Ecto neural progenitor cell (in vitro differentiated cells): Measurements from ENCODE around the gene PAQR9.

ENCODE experiments used
- DNase-seq: peaks from one replicate; pipeline ENCODE4 v3.0.0-alpha.2; 2018; ENCODE audit warnings: low spot score

The PAQR9 gene

DNA sequence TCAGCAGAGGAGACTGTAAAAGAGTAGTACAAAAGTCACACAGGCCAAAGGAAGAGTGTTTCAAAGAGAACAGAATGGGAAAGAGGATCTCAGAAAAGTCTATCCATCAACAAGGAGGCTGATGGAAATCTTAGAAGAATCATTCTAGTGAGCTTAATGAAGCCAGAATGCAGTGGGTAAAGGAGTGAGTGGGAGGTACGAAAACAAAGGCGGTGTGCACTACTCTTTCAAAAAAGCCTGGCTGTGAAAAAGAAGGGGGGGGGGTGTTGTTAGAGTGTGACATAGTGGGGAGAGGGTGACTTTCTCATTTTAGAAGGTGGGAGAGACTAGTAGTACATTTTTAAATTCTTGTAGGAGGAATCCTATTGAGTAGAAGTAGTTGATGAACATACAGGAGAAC, 11.7 kb downstream of the PAQR9 start:
- DNase-seq: no peak

DNA sequence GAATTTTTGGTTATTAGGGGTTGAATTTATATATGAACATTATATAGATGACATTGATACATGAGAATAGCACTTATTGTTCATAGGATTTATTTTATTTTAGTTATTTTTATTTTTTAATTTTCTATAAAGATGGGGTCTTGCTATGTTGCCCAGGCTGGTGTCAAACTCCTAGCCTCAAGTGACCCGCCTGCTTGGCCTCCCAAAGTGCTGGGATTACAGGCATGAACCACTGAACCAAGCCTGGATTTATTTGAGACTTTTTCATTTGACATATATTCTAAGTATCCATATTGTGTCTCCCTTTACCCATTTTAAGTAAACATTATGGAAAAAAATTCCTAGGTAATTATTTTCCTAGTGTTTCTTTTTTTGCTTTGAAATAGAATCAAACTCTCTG, 12.5 kb downstream of the PAQR9 start:
- no peak for DNase-seq

DNA sequence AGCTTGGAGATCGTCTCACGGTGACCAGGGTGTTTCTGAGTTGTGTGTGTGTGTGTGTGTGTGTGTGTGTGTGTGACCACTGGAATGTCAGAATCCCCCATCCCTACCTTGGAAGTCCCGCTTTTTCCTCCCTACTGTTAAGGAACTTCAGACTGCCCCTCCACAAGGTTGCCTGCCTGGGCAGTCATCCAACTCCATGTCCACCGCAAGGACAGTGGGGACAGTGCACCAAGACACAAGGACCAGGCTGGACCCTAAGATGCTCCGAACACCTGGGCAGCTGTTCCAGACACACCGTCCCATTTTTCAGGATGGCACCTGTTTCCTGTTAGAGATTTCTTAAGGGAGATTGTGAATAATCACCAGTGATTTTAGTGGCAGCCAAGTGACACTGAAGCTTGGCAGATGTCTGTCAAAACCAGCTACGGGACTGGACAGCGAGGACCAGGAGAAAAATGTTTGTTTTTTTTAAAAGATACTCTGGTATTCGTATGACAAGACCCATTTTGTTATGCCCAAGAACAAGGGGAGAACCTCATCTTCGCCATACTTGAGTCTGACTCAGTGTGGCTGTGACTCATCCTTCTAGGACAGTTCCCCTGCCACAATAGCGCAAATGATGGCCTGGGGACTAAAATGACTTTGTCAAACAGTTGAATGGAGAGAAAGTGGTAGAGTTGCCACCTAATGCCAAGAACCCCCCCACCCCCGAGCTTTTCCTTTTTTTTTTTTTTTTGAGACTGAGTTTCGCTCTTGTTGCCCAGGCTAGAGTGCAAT, 15.5 kb downstream of the PAQR9 start:
- DNase-seq: no peak

DNA sequence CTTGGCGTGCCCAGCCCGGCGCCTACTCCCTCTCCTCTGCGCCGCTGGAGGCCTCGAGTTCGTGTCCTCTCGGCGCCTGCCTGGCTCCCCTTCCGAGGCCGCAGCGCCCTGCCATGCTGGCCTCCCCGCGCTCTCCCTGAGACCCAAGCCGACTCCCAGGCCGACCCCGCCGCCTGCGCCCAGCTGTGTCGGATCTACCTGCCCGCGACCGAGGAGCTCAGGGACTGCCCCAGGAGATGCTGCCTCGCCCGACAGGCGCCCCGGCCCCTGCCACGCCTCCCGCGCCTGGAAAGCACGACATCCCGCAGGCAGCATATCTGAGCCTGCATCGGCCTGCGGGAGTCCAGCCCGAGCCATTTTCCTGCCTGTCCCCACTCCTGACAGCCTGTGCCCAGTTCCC, 16.1 kb downstream of the PAQR9 start:
- no peak for DNase-seq

DNA sequence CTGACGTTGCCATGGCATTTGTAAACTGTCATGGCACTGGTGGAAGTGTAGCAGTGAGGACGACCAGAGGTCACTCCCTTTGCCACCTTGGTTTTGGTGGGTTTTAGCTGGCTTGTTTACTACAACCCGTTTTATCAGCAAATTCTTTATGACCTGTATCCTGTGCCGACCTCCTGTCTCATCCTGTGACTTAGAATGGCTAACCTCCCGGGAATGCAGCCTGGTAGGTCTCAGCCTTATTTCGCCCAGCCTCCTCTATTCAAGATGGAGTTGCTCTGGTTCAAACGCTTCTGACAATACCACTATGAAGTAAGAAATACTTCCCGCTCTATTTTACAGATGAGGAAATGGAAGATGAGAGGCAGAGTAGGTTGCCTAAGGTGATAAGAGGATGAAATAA, 16.6 kb downstream of the PAQR9 start:
- DNase-seq: no peak

DNA sequence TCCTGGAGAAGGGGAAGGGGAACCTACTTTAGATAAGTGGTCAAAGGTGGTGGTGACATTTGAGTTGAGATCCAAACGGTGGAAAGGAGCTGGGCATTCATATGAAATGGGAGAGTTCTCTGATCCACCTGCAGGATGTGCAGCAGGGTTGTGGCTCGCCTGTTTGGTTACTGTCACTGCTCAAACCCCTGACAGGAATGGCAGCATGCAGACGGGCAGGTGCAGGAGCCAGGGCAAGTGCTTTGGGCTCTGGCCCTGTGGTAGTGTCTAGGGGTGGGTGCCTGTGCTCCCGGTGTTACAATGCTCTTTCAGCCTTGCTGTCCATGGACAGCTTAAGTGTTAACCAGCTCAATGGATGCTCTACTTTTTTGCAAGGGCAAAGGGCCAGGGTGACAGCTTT, 18.5 kb downstream of the PAQR9 start:
- no peak for DNase-seq

DNA sequence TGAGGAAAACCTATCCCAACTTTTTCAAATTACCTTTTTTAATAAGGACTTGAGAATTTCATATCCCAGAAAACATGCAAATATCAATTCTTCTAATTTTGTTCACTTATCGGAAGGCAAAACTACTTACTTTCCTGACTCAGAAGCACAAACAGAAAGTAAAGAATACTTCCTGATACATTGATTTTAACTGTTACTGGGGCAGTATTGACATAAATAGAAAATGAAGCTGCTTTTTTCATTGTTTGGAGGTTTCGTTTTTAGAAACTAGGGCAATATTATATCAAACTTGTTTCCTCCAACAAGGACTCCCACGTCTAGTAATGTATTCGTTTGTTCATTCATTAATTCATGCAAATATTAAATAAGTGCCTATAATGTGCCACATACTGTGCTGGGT, 19.1 kb downstream of the PAQR9 start:
- no peak for DNase-seq

DNA sequence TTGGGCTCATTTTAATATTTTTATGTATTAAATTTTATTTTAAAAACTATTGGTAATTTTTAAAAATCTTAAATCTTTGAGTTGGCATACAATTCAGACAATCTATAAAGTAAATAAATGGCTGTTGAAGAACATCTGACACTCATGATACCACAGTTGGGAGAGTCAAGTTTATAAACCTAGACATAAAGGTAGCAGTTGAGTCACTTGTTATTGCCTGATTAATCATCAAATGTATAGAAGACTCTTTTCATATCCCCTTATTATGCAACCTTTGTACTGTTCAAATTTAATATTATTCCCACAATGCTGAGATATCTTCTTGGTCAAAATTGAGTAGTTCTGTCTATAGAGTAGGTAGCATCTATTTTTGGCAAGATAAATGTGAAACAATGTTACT, 19.6 kb downstream of the PAQR9 start:
- no peak for DNase-seq

DNA sequence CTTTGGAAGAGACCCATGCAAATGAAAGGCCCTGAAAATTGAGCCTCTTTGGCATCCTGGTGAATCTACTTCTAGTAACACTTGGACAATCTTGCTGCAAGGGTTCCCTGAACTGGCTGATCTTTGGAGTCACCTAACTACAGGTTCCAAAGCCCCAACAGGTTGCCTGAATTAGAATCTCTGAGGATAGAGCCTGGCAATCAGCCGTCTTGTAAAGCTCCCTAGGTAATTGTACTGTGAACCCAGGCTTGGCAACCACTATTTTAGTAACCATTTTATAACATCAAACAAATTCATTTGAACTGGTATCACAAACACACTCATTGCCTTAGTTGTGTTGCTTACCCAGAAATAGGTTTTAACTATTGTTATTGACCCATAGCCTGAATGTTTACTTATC, 20.1 kb downstream of the PAQR9 start:
- DNase-seq: no peak

DNA sequence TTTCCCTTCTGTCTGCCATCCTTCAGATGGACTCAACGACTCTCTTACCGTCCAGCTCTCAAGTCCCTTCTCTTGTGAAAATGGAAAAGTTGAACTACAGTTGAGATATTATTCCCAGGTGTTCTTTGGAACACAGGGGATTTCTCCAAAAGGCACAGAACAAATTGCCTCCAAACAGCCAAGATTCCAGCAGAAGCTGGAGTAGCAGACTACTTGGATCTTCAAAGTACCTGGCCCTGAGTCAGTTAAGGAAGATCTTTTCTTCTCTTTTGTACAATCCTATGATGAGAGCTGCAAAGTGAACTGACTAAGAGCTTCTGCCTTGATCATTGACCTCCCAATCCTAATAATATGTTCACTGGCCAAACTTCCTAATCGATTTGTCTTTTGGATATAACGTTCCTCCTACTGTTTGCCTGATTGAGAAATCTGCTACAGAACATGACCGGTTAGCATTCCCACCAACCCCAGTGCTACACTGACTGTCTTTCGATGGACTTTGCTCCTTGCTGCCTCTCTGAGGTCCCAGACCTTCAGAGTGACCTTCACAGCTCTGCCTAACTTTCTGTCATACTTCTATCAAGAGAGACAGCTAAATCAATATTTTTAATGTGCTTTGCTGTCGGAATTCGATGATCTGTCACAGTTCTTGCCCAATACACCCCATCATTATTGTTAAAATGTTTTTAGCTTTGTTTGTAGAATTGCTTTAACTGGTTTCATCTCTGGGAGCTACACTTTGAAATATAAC, 21.9 kb downstream of the PAQR9 start:
- no peak for DNase-seq

DNA sequence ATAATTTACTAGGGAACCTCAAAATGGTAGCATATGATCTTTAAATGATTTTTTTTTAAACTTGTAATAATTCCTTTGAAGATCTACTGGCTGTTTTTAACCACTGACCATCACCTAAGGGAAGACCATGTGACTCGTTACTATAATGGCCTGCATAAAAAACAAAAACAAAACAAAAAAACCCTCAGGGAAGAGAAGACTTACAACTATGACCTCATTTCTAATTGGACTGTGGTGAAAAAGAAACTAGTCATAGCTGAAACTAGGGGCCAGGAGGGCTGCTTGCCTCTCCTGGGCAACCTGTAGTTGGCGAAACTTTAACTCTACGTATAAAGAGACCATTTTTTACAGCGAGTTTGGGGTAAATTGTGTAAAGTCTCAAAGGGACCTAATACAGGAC, 23.0 kb downstream of the PAQR9 start:
- DNase-seq: no peak

DNA sequence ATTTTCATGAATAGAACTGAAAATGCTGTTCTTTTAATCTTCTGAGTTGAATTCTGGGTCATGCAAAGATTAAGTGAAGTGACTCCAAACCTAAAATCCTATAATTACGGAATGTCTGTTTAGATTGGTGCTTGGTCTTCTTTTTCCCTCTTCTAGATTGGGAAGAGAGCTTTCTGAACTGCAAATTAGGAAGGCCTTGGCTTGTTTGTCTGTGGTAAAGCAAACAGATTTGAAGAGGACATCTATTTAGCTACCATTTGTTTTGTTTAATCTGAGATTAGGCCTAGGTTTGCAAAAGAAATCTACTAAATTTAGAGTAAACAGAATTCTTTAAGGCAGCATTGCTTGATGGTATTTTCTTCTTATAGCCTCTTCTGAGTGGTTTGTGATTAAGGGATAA, 23.5 kb downstream of the PAQR9 start:
- DNase-seq: no peak

DNA sequence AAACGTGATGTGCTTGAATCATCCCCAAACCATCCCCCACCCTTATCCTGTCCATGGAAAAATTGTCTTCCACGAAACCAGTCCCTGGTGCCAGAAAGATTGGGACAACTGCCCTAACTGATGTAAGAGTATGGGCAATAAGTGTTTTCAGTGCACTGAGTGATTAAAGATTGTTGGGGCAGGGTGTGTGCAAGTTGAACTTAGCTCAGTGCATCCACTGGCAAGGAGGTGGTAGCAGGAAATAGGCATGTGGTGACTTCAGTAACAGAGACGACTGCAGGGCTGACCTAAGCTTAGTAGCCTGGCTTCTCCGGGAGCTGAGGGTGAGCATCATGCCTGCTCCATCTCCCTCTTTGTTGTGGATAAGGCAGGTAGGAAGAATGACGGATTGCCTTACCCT, 27.5 kb downstream of the PAQR9 start:
- DNase-seq: no peak

DNA sequence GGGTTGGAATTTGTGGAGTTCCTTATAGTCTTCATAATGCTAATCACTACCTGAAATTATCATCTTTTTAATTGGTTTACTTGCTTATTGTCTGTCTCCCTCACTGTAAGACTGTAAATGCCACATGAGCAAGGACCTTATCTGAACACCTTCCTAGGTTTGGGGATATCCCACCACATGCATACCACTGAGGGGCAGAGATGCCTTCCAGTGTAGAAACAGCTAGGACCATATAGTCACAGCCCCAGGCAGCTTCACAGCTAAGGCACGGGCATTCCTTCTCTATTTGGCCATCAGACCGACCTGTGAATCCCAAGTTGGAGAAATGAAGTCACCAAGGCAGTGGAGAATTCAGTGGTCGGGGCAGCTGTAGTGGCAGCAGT, 28.6 kb downstream of the PAQR9 start:
- DNase-seq: no peak

DNA sequence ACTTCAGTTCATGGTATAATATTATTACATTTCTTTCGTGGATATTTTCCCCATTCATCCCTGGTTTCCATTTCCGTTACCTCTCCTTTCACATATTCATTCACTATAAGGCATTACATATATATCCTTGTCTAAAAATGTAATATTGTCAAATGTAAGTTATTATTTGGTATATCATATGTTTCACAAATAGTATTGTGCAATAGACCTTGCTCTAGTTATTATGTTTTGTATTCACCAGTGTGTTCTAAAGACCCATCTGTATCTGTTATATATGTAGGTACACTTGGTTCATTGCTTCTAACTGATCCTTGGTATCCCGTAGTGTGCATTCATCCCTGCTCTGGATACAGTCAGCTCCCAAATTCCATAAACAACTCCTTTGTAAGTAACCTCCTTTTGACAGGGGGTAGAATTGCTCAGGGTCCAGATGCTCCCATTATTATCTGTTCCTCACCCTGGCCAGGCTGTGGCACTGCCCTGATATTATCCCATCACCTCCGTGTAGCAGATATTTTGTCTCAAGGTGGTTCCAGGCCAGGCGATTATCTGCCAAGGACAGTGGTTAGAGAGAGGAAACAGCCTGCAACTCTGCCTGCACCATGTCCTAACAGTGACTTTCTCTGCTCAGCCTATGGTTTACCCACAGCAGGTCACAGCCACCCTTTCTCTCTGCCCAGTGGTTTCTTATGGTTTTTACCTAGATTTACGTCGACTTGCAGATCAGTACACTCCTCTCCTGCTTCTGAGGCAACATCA, 29.2 kb downstream of the PAQR9 start:
- no peak for DNase-seq

DNA sequence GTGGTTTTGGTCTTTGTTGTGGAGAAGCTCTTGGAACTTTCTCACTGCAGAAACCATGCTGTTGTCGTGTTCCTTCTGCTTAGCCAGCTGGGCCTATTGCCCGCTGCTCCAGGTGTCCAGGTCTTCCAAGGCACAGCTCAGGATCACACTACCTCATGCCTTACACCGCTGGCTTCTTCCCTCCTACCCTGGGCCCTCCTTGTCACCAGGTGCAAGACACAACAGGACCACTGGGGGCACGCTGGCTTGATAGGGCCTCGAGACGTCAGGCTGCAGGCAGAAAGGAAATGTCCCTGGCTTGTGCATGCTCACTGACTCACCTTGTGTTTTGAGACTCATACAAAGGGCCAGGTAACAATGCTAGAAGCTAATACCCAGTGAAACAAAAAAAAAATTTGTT, 32.3 kb downstream of the PAQR9 start:
- no peak for DNase-seq

DNA sequence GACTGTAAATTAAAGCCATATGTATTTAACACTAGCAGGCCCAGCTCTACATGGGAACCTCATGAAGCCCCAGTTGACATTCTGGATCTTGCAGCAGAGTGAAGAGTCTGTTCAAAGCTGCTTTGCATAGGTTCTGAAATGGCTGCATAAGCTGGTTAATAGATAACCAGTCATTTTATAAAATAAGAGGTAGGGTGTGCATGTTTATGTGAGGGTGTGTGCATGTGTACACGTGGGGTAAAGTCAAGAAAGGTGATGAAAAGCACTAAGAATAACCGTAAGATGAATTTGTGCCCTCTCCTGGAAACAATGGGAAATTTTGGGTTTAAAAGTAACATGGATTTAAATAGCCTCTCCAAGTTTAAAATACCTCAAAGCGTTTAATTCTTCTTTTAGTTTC, 33.0 kb downstream of the PAQR9 start:
- no peak for DNase-seq

DNA sequence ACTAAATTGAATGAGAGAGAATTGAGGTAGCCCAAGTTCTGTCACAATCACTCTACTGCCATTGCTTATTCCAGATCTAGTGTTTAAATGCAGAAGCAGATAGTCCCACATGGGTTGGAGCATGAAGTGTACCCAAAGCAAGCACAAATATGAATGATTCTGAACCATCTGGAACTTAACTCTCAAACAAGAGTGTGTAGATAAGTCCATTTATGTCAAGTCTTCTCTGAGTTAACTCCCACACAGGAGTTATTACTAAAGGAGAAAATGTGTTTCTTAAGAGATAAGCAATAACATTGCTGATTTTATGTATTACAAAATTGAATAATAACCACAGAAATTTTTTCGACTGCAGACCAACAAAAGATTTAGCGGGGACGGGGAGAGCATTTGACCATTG, 33.6 kb downstream of the PAQR9 start:
- no peak for DNase-seq

DNA sequence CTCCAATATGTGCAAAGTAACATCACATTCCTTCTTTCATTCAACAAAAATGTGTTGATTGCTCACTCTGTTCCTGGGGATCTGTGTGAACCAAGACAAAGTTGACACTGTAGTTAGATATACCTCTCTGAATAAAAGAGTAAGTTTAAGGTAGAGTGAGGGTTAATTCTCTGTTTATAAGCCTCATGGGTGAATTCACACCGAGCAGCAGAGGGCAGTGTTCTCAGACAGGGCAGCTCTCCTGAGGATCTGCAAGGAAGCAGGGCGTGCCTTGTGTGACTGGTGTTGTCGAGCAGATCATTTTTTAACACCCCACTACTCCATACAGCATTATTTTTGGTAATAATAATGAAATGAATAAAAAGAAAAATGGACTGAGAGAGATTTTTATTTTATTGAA, 34.4 kb downstream of the PAQR9 start:
- no peak for DNase-seq

DNA sequence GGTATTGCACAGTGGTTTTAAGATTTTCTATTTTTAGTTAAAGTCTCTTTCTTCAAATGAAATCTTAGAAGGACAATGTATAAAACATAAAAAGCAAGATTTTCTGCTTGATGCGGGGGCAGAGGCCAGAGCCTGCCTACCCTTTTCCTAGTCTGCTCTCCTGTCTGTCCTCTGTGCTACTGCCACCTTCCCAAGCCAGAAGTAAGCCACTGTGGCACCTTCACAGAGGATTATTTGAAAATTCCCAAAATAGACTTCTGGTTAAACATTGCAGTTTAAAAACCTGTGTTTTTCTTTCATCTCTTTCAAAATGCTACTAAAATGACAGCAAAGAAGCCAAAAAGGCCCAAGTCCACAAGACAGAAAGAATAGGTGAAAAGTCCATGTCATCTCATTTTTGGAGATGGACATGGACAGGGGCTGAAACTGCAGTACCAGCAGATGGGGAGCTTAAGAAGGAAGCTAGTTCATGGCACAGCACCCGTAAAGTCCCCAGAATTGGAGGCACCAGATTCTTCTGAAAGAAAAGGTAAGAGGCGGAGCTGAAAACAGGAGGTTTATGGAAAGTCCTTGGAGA, 37.0 kb downstream of the PAQR9 start:
- no peak for DNase-seq

DNA sequence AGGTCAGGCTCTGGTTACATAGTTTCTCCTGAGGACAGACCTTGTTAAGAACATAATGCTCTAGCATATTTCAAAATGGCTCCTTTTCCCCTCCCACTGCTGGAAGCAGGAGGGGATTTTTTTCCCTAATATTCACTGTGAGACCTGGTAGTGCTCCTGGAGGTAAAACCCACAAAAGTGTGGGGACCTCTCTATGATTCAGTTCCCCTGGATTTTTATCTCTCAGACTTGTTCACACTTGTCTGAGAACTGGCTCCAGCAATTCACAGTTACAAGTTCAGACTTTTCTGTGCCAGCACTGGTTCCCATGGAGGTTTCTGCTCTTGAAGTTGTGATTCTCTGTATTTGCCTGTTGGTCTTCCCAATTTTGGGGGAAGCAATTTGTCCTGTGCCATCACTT, 38.3 kb downstream of the PAQR9 start:
- DNase-seq: no peak

DNA sequence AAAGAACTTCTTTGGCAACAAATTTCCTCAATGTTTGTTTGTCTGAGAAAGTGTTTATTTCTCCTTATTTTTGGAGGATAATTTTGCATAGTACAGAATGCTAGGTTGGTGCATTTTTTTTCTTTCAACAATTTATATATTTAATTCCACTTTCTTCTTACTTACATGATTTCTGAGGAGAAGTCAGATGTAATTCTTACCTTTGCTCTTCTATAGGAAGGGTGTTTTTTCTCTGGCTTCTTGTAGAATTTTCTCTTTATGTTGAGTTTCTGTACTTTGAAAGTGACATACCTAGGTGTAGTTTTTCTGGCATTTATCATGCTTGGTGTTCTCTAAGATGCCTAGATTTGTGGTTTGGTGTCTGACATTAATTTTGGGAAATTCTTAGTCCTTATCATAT, 39.8 kb downstream of the PAQR9 start:
- no peak for DNase-seq

DNA sequence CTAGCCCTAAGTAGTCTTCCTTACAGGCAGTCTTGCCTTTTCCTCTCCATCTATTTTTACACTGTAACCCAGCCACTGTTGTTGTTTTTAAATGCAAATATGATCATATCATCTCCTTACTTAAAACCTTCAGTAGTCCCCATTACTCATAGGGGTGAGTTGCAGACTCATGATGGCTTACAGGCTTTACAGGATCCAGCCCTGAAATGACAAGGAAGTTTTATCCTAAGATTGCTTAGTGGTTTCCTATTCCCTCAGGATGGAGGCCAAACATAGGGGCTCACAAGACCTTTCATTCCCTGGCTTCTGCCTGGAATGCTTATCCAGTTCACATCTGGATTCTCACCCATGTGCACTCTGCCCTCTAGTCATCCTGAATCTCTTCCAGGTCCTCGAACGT, 46.9 kb downstream of the PAQR9 start:
- DNase-seq: no peak
